Stimulated activated CD8-positive, alpha-beta memory T cell treated with anti-CD3 and anti-CD28 coated beads, Interleukin-12 subunit alpha, Interleukin-12 subunit beta, amount 100 ng/mL, for 4 hours (primary cell): ENCODE data around the gene FKBP15.
A peak's percentile ranks its signal among the peaks of the same experiment; 100 is the strongest.

Experiments used
- DNase-seq: peaks from one replicate; pipeline ENCODE4 v3.0.0-alpha.2; 2020; ENCODE audit warnings: low read depth

FKBP15 gene

DNA sequence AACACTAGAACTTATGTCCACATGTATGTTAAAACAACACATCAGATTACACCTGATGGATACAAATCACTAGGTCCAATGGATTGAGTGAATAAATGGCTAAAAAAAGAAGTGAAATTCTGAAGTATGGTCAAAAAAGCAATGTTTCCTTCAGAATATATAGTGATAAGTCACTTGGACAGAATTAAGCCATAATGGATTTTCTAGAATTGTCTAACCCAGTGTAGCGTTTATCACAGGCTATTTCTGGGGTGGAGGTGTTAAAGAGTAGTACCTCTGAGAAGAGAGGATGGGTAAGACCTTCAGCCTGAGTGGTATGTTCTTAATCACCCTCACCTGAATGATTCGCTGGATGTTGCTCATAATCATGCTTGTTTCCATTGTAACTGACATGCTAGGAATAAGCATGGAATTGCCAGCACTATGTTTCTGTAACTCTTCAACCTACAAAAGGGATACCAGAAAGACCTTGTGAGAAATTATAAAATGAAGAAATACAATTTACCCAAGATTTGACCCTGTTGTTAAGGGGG, 37.1 kb downstream of the FKBP15 start:
- no peak for DNase-seq

DNA sequence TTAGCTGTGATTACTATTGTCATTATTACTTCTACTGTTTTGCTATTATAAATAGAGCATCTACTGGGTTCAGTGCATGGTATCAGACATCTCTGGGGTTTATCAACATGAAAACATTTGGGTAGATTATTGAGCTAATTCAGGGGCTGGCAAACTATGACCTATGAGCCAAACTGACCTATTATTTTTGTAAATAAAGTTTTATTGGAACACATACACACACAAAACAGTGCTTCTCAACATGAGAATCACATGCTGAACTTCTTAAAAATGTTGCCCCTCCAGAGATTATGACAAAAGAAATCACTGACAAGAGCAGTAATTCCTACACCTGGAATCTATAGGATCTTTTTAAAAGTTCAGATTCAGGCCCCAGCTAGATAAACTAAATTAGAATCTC, 39.9 kb downstream of the FKBP15 start:
- no peak for DNase-seq

DNA sequence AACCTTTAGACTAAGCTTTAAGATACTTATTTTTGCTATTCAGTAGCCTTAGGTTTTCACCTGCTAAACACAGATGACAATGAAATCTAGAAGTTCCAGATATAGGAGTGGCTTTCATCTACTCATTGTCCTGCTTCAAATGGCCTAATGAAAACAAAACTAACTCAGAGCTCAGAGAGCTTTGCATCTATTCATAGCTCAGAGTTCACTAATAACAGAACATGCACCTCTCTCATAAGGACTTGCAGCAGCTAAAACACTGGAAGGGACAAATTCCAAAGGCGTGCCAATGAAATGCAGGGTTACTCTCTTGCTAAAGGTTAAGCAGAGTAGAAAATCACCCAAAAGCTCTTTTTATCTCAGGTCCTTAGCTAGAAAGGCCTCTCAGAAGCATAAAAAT, 41.2 kb downstream of the FKBP15 start:
- DNase-seq = no peak

DNA sequence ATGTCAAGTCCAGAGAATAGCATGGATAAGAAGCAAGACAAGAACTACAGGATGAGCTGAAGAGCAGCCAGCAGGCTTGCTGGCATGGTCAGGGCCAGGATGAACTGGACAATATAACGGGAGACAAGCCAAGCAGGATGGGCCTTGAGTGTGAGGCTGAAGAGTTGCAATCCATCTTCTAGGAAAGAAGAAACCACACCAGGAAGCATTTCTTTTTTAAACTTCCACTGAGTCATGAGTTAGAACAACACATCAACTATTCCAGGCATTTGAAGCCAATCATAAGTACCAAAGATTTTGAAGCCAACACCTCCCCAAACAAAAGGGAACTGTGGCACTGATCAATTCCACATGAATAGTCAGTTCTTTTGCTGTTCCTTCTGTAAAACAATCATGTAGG, 43.0 kb downstream of the FKBP15 start:
- no peak for DNase-seq

DNA sequence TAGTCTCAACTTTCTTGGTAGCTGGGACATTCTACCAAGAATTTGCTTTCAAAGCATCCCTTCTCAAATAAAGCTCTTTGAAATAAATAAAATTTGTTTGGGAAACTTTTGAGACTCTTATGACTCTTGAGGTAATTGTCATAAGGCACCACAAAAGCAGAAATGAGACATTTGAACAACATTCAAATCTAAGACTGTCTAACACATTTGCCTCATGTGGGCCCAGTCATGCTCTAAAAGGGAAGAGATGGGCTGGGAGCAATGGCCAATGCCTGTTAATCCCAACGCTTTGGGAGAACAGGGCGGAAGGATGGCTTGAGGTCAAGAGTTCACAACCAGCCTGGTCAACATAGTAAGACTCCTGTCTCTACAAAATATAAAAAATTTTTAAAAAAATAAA, 43.8 kb downstream of the FKBP15 start:
- no peak for DNase-seq

DNA sequence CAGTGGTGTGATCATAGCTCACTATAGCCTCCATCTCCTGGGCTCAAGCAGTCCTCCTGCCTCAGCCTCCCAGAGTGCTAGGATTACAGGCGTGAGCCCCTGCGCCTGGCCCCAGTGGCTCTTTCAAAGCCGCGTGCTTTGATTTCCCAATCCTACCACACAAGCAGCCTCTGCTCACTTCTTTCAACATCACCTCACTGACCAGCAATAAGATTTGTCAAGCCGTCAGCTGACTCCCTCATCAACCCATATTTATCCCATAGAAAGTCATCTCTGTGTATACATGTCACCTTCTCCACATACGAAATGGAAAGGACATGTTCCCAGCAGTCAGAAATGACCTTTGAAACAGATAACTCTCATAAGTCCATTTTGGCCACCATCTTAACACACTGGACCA, 44.3 kb downstream of the FKBP15 start:
- DNase-seq = no peak

DNA sequence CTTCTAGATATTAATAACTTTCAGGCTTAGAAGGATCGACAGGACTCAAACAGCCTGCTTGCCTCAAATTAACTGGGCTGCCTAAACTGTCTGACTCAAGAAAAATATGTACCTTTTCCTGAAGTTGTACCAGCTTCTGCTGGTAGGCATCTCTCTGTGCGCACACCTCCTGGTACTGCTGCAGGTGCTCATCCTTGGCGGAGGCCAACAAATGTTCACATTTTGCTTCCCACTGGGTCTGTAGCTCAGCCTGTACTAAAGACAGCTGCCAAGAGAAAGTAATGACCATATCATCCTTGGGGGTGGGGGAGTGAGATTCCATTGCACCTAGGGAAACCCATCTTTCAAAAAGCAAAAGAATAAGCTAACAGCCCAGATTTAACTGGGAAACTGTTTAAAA, 47.7 kb downstream of the FKBP15 start:
- no peak for DNase-seq

DNA sequence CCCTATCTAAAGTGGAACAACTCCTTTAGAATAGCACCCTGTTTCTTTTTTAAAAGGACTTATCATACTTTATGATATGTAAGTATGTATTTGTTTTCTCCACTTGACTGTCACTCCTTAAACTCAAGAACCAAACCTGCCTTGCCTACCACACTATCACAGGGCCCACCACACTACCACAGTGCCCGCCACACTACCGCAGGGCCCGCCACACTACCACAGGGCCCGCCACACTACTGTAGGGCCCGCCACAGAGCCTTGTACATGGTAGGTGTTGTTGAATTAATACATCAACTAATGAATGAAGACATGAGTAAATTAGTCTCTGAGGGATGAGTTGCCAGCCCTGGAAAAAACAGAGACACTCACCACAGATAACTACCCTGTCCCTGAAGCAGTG, 52.3 kb downstream of the FKBP15 start:
- DNase-seq = no peak

DNA sequence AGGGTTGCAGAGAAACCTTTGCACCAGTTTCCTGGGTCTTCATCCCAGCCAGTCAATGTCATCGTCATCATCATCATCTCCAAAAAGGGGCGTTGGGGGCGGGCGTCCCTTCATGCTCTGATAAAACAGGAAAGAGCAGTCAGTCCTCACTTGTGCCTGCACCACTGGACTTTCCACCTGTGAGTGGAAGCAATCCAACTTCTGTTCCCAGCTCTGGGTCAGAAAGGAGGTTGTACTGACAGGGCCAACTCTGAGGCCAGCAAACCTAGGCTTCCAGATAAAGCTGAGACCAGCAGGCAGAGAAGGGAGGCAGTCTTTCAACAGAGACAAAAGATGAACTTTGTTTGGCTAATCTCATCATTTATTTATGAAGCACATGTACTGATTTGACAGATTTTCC, 55.0 kb downstream of the FKBP15 start:
- DNase-seq = no peak

DNA sequence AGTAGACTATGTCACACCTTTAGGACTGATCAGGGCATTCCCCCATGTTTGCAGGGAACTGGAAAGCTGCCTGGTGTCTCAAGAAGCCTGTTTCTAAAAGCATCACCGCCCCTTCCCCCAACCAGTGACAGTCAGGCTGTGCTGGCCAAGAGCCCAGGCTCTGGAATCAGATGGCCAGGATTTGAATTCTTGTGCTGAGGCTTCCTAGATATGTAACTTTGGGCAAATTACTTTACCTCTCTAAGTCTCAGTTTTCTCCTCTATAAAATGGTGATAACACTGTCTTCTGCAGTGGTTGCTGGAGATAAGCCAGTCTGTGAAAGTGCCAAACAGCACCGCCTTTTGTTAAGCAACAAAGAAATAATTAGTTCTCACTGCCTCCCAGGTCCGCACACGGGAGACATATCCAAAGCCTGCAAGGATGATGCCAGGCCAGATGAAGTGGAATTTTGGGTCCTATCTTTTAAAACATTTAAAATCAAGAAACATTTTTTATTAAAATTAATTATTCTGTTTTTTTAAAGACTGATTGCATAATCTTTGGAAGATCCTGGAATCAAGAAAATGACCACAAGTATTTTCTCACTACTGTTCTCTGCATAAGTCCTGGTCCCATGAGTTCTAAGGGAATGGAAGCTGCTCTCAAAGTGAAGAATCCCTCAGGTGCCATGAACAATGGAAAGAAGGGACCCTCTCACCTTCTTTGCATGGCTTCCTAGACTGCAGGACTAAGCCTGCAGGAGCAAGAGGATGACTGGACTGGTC, 56.4 kb downstream of the FKBP15 start:
- no peak for DNase-seq

DNA sequence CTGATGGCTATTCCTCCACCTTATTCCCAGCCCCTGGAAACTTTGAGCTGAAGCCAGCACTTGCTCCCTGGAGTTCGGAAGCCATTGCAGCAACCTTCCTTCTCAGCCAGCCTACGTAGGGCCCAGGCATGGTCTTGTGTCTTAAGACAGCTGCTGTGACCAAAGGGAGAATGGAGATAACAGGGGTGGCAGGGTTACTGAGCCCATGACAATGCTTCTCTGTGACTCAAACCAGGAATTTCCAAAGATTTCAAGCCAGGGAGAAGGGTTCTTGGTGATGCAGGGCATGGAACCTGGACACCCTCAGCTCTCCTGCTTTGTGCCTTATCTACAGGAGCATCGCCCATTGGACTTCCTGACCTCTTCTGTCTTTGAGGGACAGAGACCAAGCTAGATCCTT, 58.1 kb downstream of the FKBP15 start:
- DNase-seq = no peak

DNA sequence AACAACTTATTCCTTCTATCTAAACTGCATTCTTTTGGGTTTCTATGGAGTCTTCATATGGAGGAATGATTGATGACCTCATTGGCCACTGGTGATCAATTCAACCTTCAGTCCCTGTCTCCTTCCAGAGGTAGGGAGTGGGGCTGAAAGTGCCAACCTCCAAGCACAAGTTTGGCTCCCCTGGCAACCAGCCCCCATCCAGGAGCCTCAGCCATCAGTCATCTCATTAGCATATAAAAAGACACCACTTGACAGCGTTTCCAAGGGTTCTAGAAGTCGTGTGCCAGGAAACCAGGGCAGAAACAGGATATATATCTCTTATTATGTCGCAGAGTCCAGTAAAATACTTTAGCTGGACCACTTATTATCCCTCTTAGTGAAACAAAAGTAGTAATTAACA, 60.5 kb downstream of the FKBP15 start:
- no peak for DNase-seq

DNA sequence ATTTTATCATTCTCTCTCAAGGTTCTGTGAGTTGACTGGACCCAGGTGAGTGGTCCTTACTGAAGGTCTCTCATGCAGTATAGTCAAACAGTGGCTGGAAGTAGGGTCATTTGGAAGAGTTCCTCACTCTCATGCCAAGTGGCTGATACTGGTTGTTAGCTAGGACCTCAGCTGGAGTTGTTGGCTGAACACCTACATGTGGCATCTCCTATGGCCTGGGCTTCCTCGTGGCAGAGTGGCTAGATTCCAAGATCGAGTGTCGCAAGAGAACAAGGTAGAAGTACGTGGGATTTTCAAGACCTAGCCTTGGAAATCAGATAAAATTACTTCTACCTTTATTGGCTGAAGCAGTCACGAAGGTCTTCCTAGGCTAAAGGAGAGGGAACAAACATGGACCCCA, 62.6 kb downstream of the FKBP15 start:
- no peak for DNase-seq

DNA sequence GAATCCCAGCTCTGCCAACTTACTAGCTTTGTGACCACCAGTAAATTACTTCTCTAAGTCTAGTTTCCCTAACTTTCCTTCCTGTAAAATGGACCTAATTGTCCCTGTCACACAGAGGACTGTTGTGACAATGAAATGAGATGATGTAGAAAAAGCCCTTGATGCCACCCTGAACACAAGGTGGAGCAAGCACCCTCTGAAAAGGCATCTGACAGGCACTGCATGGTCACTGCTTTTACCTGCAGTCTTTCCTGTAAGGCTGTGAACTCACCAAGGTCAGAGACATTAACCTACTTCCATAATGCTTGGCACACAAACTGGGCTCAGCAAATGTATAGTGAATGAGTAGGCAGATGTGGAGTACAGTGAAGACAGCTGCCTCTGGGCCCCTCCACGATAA, 64.2 kb downstream of the FKBP15 start:
- no peak for DNase-seq

DNA sequence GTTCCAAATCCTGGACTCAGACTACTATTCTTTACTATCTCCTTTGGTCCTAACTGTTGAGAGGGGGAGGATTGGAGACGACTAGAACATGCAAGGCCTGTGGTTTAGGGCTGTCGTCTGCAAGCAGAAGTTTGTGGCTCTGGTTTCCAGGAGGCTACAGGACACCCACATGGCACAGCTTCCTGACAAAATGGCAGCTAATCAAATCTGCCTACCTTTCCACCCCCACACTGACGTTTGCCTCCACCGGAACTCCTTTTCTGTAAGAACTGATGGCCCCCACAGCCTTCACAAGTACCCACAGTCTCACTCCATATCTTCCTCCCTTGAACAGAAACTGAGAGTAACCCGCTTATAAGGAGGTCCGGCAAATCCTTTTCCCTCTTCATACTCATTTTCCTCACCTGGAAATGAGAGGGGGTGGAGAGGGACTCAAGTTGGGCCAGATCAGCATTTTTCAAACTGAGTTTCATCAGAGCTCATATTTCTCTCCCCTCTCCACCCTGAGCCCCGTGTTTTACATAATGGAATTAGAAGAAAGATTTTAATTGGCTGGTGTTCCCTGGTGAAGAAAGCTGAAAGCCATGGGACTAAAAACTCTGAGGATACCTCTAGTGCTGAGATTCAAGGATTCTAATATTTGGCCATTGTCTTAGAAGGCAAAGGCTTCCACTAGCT, 65.0 kb downstream of the FKBP15 start:
- no peak for DNase-seq

DNA sequence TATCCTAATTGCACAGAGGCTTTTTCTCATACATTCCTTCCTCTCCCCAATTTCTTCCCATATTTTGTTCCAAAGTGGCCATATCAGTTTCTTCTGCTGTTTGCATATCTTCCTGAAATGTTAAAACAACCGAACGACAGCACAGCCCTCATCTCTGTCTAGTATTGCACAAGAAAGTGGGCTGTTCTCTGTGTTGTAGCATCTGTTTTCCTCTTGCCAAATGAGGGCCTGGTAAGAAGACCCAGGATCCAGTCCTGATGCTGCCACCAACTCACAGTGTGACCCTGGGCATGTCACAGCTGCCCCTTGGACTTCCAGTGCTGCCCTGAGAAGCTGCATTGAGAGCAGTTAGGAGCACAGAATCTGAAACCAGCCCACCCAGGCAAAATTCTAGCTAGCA, 66.1 kb downstream of the FKBP15 start:
- no peak for DNase-seq

DNA sequence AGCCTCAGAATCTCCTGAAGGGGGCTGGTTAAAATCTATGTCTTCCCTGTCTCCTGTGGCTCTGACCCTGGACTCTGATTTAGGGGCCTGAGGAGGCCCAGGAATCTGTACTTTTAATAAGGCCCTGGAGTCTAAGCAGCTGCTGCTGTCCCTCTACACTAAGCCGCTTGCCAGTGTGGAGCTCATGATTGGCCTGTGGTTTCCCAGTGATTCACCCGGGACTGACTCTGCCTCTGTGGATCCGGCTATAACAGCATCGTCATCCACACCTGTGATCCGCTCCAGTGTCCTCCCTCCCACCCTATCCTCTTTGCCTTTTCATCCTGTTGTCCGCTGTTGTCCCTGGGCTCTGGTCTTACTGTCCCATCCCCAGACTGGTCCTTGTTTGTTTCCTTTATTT, 66.6 kb downstream of the FKBP15 start:
- no peak for DNase-seq

DNA sequence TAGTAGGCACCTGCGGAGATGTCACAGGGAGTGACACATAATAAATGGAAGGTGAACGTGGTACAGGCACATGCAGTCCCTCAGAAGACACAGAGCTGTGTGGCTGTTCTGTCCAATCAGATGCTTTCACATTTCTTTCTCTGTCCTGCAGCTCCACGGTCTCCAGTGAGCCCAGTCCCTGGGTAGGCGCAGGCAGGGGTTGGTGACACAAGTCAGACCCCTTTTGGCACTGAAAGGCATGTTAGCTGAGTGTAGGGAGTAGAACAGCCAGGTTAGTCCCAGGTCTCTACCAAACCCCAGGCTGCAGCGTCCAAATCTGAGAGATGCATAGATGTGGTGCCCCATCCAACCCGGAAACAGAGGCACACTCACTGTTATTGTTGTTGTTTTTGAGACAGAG, 67.5 kb downstream of the FKBP15 start:
- no peak for DNase-seq

DNA sequence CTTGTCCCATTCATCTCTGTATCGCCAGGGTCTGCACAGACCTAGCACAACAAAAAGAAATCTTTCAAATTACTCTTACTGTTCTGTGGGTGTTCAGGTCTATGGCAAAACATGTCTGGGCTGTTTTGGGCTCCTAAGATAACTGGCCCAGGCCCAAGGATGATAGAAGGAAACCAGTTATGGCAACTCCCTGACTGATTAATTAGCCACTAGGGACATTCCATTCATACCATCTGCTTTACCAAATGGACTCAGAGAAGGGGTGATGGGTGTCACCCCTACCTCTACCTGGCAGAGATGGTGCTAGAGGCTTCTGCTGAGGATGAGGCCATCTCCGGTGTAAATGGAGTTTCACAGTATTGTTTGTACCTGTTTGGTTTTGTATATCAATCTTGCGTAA, 68.4 kb downstream of the FKBP15 start:
- DNase-seq = no peak

DNA sequence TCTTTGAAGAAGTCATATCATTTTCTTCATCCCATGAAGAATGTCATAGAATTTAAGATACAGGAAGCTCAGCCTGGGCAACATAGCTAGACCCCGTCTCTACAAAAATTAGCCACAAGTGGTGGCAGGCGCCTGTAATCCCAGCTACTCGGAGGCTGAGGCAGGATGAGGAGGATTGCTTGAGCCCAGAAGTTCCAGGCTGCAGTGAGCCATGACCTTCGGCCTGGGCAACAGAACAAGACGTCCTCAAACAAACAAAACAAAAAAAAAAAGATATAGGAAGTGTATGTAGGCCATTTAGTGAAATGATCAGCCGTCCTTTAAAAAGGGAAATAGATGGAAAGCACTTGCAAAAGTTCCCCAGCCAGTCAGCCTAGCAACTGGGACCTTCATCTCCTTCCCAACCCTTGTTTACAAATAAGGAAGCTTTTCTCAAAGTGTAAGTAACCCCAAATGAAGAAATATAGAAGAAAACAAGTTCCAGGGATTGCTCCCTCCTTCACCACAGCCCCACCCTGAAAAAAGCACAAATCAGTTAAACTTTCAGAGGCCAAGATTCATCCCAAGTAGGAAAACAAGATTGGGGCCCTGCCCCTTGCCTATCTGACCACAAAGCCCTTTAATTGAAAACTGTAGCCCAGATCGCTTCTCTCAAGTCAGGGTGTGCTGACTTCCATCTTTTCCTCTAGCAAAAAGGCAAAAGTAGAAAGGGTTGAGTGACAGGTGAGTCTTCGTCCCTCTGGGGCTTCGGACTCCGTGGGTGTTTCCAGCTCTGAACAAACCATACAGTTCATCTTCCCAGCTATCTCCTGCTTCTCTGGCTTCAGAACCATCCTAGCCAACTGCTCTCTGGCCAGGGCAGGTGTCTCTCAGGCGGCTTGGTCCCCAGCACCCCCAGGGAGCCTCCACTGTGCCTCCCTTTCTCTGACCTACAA, 69.1 kb downstream of the FKBP15 start:
- DNase-seq = no peak

DNA sequence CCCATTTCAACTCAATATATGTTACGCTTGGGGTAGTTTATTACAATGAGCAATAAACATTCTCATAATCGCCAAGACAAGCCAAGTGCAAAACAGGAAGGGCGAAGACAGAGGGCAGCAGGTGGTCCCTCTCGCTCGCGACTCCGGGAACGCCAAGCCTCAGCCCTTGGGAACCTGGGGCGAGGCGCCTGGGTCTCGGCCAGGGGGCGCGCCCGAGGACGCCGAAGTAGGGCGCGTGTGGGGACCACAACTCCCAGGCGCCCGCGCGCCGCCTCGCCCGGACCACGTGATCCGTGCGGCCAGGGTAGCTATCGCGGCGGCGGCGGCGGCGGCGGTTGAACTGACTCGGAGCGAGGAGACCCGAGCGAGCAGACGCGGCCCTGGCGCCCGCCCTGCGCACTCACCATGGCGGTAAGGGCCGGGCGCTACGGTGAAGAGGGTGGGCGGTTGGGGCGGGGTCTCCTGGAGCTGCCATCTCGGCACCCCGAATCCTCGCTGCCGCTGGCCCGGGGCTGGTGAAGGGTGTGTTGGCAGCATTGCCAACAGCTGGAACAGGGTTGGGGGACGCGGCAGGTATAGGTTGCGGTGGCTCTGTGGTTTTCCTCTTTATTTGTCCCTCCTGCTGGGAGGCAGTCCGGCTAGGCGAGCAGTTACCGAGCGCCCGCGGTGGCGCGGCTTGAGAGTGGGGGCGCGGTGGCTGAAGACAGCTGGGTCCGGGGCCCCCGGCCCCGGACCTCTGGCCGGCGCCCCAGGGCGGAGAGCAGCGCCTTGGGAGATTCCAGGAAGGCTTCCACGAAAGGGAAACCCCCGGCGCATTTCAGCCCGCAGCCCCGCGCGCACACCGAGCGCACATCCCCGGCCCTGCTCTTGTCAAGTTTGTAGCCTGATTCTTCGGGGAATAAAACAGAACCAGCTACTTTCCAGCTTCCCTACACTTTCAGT, 70.1 kb downstream of the FKBP15 start, which contains the start of gene SLC31A2:
SLC31A2 (plus strand) TSS at position 338 of the 942 bp plus-strand sequence; CDS start at position 406, 68 bp downstream.
- DNase-seq = peak; percentile 79
